HepG2 (cell line): ENCODE measurements around the gene LRRC40. TPM values are rescaled to one million over a fixed set of nuclear protein-coding genes. Genes with fewer than 3 reads are reported as not detected.

Experiments used
- ATAC-seq: fragments of 200-7000 bp; cut with Tn5 transposase; 3 replicates; pipeline ENCODE4 v1.9.1; 2020; ENCODE audit warnings: mild to moderate bottlenecking, moderate library complexity
- BruUV-seq: library from RNA; stranded (reverse); fragments of 400-500 nt; replicated peaks from 2 replicates; lab custom pipeline; 2021; lab: Mats Ljungman, UMichigan
- CTCF ChIA-PET: fragments of 300-600 bp; formaldehyde crosslinking; extraction: SDS; loops from one replicate; lab custom pipeline; 2021; ENCODE audit warnings: low total read pairs, inconsistent platforms, low intra/inter-chr PET ratio; lab: Yijun Ruan, JAX
- POLR2A ChIA-PET: fragments of 350-600 bp; sonication (Branson Sonifier 250); formaldehyde crosslinking; loops from one replicate; lab custom pipeline; 2020; ENCODE audit warnings: antibody characterized with exemption, inconsistent platforms; lab: Yijun Ruan, JAX
- DNase-seq: peaks from one replicate; pipeline ENCODE4 v3.0.0-alpha.2; 2015; ENCODE audit warnings: low spot score
- FAIRE-seq: peaks from 3 replicates; lab custom pipeline; 2011; peaks lifted over from hg19 to GRCh38; lab: Jason Lieb, UNC
- H2AFZ ChIP-seq: one replicate; pipeline ENCODE4 v1.6.1; 2011; ENCODE audit warnings: low read length, inconsistent platforms
- H3K27ac ChIP-seq: fragments of 300-600 bp; 3 replicates; pipeline ENCODE4 v1.8.0; 2011; ENCODE audit warnings: mixed run types, mild to moderate bottlenecking, mixed read lengths, low read length, inconsistent platforms; ENCODE audit not compliant: insufficient read depth; ENCODE audit errors: extremely low read length
- H3K27me3 ChIP-seq, 2 experiments: fragments of 200-600 bp in 1 of 2; 2 replicates in 1 of 2; 3 replicates in 1 of 2; pipeline versions ENCODE4 v1.6.0 to v1.8.0; 2011; ENCODE audit warnings: low read length in 2 of 2, mild to moderate bottlenecking in 2 of 2, moderate library complexity in 2 of 2, inconsistent platforms in 1 of 2; ENCODE audit not compliant: insufficient read depth in 2 of 2, control insufficient read depth in 1 of 2
- H3K36me3 ChIP-seq, 2 experiments: fragments of 200-600 bp in 1 of 2; replicated peaks in 1 of 2; 2 replicates in 1 of 2; 3 replicates in 1 of 2; pipeline versions ENCODE4 v1.5.1 to v1.8.0; 2011; ENCODE audit warnings: low read length in 2 of 2, inconsistent platforms in 1 of 2; ENCODE audit not compliant: insufficient read depth in 2 of 2, control insufficient read depth in 1 of 2
- H3K4me1 ChIP-seq: 2 replicates; pipeline ENCODE4 v1.5.1; 2012; ENCODE audit warnings: low read length, inconsistent platforms; ENCODE audit not compliant: insufficient read depth
- H3K4me2 ChIP-seq: 2 replicates; pipeline ENCODE4 v1.6.0; 2011; ENCODE audit warnings: low read depth, low read length, inconsistent platforms
- H3K4me3 ChIP-seq, 3 experiments: fragments of 200-600 bp in 1 of 3; sonication (generic), shearing (Covaris generic) in 1 of 3; replicated peaks in 1 of 3; 2 replicates each; pipeline ENCODE4 v1.5.1; 2011 to 2016; ENCODE audit warnings: low read length in 3 of 3, inconsistent platforms in 2 of 3, low read depth in 2 of 3, mild to moderate bottlenecking in 2 of 3, control low read depth in 1 of 3, mixed read lengths in 1 of 3; ENCODE audit not compliant: insufficient read depth in 1 of 3
- H3K79me2 ChIP-seq: one replicate; pipeline ENCODE4 v1.6.1; 2011; ENCODE audit warnings: low read length, inconsistent platforms; ENCODE audit not compliant: insufficient read depth
- H3K9ac ChIP-seq: 2 replicates; pipeline ENCODE4 v1.6.0; 2011; ENCODE audit warnings: mild to moderate bottlenecking, low read depth, low read length, inconsistent platforms; ENCODE audit not compliant: insufficient read depth
- H3K9me3 ChIP-seq: 2 replicates; pipeline ENCODE4 v1.5.1; 2012; ENCODE audit warnings: mild to moderate bottlenecking, low read length
- H4K20me1 ChIP-seq: 2 replicates; pipeline ENCODE4 v1.6.0; 2011; ENCODE audit warnings: inconsistent platforms, mild to moderate bottlenecking, low read length, moderate library complexity; ENCODE audit not compliant: insufficient read depth
- HNRNPL ChIP-seq: fragments of 200-400 bp; formaldehyde crosslinking; IDR thresholded peaks from 2 replicates; pipeline ENCODE4 v1.6.1; 2017; ENCODE audit warnings: mild to moderate bottlenecking, low read depth, low read length
- NR2F6 ChIP-seq, 2 experiments: IDR thresholded peaks; 2 replicates each; pipeline ENCODE4 v1.6.1; 2016; ENCODE audit warnings: antibody characterized with exemption in 1 of 2, mild to moderate bottlenecking in 1 of 2
- ZNF12 ChIP-seq: sonication (generic); formaldehyde crosslinking; IDR thresholded peaks from 2 replicates; pipeline ENCODE4 v1.5.0; 2020; ENCODE audit warnings: missing genetic modification reagents
- ZNF331 ChIP-seq: sonication (generic); formaldehyde crosslinking; IDR thresholded peaks from 2 replicates; pipeline ENCODE4 v1.4.0; 2020; ENCODE audit warnings: missing genetic modification reagents
- ZNF772 ChIP-seq: sonication (generic); formaldehyde crosslinking; IDR thresholded peaks from 2 replicates; pipeline ENCODE4 v1.5.0; 2020; ENCODE audit warnings: mild to moderate bottlenecking, missing genetic modification reagents
- WGBS: methylation state at CpG from one replicate; pipeline ENCODE4 v1.1.6; 2017; ENCODE audit warnings: low lambda C conversion rate; 5-methylcytosine and 5-hydroxymethylcytosine counted together
- in situ Hi-C: cut with HindIII; loops from 2 replicates; pipeline ENCODE4 v1.10.0; 2017; ENCODE audit warnings: low pct_unique_long_range_greater_than_20kb; ENCODE audit not compliant: extremely low pct_ligation_motif_present
- intact Hi-C: fragments of 100-400 bp; cut with micrococcal nuclease; formaldehyde crosslinking; loops from one replicate; pipeline ENCODE4 v1.10.0; 2022; ENCODE audit not compliant: unreplicated experiment
- polyA plus RNA-seq, 8 experiments: library from polyadenylated mRNA; depleted of rRNA in 3 of 8; stranded (reverse) in 7 of 8; unstranded in 1 of 8; fragments of >200 nt; fragmentation: Illumina TruSeq in 4 of 8; extraction: Trizol in 4 of 8; gene quantifications; 2 replicates each; pipeline versions ENCODE4 v1.2.1 to v1.2.3, GENCODE V29; 2011 to 2016; ENCODE audit warnings: low read depth in 4 of 8, missing spikeins in 1 of 8, mixed read lengths in 1 of 8; ENCODE audit not compliant: insufficient read depth in 1 of 8
- total RNA-seq, 5 experiments: library from RNA; depleted of rRNA; stranded (reverse); fragments of >200 nt; fragmentation: Illumina TruSeq; extraction: Trizol; gene quantifications; 2 replicates each; pipeline ENCODE4 v1.2.3, GENCODE V29; 2016; ENCODE audit warnings: low read depth in 1 of 5
- TF ChIP-seq, protein P1 (sequence below): IDR thresholded peaks from 2 replicates; pipeline ENCODE4 v1.6.1; 2016; ENCODE audit warnings: low read depth, borderline replicate concordance
- TF ChIP-seq, protein P2 (sequence below): sonication (generic); formaldehyde crosslinking; IDR thresholded peaks from 2 replicates; pipeline ENCODE4 v1.5.0; 2020; ENCODE audit warnings: missing genetic modification reagents
- TF ChIP-seq, protein P3 (sequence below): sonication (generic); formaldehyde crosslinking; IDR thresholded peaks from 2 replicates; pipeline ENCODE4 v1.4.0; 2020; ENCODE audit warnings: mild to moderate bottlenecking, missing genetic modification reagents, borderline replicate concordance
- TF ChIP-seq, protein P4 (sequence below): sonication (generic); formaldehyde crosslinking; conservative IDR thresholded peaks from 2 replicates; pipeline ENCODE4 v1.4.0; 2020; ENCODE audit warnings: missing genetic modification reagents

The LRRC40 gene
- total and polyA plus RNA-seq, 2 of the 13 experiments (the other 11 are each of a cell fraction or from before 2014, with no cell fraction given) = 10.3 to 32.7 TPM

DNA sequence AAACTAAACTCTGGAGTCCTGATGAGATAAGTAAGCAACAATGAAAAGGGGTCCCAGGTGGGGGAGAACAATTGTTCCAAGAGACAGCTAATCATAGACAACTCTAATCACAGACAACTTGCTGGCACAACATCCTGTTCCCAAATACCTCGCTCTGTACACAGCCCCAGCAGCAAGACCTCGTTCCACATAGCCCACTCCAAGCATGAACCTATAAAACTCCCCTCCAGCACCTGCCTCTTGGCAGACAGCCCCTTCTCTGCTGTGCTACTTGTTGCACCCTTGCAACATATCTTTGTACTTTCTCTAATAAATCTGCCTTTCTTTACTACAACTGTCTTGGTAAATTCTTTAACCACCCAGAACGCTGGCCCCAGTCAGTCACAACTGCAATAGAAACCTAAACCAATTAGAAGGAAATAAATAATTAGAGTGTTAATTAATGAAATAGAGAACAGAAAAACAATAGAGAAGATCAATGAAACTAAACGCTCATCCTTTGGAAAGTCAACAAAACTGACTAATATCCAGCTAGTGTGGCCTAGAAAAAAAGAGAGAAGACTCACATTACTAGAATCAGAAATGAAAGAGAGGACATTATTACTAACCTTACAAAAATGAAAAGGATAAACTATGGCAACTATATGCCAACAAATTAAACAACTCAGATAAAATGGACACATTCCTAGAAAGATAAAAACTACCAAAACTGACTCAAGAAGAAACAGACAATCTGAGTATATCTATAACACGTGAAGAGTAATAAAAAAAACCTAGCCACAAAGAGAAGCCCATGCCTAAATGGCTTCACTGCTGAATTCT, 36.1 kb downstream of the LRRC40 start:
- no peak for FAIRE-seq
- H3K4me1 ChIP-seq = no peaks in the 10 kb centered on the region
- ATAC-seq = no peak
- CTCF ChIA-PET = no interaction called here
- POLR2A ChIA-PET = no interaction called here
- in situ Hi-C loops = no loop called here
- intact Hi-C loops = no loop called here
- no peak overlapping the region for H3K4me2 ChIP-seq
- H3K27ac ChIP-seq = no peak overlapping the region
- H2AFZ ChIP-seq = no peak overlapping the region
- no peaks in the 10 kb centered on the region for H4K20me1 ChIP-seq
- H3K9ac ChIP-seq = no peak overlapping the region
- 96% methylated on average over 5 of the region's 5 CpGs for WGBS
- H3K4me3 ChIP-seq = no peak overlapping the region
- no peak for DNase-seq
- peaks cover 5 to 17% of the 10 kb centered on the region in 2 experiments; a peak in 3 of 5 replicates for H3K36me3 ChIP-seq
- BruUV-seq = no TSS peak
- TF ChIP-seq HNRNPL = no peak
- TF ChIP-seq, protein P1, sequence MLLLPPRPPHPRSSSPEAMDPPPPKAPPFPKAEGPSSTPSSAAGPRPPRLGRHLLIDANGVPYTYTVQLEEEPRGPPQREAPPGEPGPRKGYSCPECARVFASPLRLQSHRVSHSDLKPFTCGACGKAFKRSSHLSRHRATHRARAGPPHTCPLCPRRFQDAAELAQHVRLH (CRISPR knock-in tag) = no peak
- no peak for TF ChIP-seq ZNF12 (CRISPR knock-in tag)
- no peaks in the 10 kb centered on the region for H3K27me3 ChIP-seq
- no peaks in the 10 kb centered on the region for H3K79me2 ChIP-seq
- no peaks in the 10 kb centered on the region for H3K9me3 ChIP-seq

DNA sequence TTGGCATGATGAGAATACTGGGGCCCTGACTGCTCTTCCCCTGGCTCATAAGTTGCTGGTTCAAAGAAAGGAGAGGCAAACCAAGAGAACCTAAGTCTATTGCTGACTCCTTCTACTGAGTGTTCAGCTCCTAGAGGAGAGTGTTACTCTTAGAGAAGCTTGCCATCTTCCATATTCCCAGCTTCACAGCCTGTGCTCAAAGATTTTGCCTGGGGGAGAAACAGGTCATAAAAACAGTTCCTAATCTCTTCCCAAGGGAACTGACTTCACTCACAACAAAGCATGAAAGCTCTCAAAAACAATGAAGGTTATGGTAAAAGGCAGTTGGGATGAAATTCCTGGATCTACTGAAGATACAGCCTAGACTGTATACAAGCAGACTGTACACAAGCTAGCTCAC, 37.1 kb downstream of the LRRC40 start:
- CTCF ChIA-PET = no interaction called here
- intact Hi-C loops = no loop called here
- no peak overlapping the region for H2AFZ ChIP-seq
- TF ChIP-seq, protein P2, sequence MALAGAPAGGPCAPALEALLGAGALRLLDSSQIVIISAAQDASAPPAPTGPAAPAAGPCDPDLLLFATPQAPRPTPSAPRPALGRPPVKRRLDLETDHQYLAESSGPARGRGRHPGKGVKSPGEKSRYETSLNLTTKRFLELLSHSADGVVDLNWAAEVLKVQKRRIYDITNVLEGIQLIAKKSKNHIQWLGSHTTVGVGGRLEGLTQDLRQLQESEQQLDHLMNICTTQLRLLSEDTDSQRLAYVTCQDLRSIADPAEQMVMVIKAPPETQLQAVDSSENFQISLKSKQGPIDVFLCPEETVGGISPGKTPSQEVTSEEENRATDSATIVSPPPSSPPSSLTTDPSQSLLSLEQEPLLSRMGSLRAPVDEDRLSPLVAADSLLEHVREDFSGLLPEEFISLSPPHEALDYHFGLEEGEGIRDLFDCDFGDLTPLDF = no peak
- TF ChIP-seq ZNF331 (CRISPR knock-in tag) (no peak), NR2F6 (IDR thresholded peaks at IDR 0.05) (no peak), NR2F6 (CRISPR knock-in tag; IDR thresholded peaks at IDR 0.05) (no peak), ZNF772 (CRISPR knock-in tag) (no peak)
- TF ChIP-seq, protein P3, sequence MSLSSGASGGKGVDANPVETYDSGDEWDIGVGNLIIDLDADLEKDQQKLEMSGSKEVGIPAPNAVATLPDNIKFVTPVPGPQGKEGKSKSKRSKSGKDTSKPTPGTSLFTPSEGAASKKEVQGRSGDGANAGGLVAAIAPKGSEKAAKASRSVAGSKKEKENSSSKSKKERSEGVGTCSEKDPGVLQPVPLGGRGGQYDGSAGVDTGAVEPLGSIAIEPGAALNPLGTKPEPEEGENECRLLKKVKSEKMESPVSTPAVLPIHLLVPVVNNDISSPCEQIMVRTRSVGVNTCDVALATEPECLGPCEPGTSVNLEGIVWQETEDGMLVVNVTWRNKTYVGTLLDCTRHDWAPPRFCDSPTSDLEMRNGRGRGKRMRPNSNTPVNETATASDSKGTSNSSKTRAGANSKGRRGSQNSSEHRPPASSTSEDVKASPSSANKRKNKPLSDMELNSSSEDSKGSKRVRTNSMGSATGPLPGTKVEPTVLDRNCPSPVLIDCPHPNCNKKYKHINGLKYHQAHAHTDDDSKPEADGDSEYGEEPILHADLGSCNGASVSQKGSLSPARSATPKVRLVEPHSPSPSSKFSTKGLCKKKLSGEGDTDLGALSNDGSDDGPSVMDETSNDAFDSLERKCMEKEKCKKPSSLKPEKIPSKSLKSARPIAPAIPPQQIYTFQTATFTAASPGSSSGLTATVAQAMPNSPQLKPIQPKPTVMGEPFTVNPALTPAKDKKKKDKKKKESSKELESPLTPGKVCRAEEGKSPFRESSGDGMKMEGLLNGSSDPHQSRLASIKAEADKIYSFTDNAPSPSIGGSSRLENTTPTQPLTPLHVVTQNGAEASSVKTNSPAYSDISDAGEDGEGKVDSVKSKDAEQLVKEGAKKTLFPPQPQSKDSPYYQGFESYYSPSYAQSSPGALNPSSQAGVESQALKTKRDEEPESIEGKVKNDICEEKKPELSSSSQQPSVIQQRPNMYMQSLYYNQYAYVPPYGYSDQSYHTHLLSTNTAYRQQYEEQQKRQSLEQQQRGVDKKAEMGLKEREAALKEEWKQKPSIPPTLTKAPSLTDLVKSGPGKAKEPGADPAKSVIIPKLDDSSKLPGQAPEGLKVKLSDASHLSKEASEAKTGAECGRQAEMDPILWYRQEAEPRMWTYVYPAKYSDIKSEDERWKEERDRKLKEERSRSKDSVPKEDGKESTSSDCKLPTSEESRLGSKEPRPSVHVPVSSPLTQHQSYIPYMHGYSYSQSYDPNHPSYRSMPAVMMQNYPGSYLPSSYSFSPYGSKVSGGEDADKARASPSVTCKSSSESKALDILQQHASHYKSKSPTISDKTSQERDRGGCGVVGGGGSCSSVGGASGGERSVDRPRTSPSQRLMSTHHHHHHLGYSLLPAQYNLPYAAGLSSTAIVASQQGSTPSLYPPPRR (CRISPR knock-in tag) = no peak
- TF ChIP-seq, protein P4, sequence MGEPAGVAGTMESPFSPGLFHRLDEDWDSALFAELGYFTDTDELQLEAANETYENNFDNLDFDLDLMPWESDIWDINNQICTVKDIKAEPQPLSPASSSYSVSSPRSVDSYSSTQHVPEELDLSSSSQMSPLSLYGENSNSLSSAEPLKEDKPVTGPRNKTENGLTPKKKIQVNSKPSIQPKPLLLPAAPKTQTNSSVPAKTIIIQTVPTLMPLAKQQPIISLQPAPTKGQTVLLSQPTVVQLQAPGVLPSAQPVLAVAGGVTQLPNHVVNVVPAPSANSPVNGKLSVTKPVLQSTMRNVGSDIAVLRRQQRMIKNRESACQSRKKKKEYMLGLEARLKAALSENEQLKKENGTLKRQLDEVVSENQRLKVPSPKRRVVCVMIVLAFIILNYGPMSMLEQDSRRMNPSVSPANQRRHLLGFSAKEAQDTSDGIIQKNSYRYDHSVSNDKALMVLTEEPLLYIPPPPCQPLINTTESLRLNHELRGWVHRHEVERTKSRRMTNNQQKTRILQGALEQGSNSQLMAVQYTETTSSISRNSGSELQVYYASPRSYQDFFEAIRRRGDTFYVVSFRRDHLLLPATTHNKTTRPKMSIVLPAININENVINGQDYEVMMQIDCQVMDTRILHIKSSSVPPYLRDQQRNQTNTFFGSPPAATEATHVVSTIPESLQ (CRISPR knock-in tag) = no peak

More for the DNA sequence above, 37.1 kb downstream of the LRRC40 start:
- Histone ChIP-seq H3K27ac (no peak overlapping the region), H3K79me2 (no peaks in the 10 kb centered on the region), H3K4me1 (no peaks in the 10 kb centered on the region), H3K4me3 (no peak overlapping the region), H3K27me3 (no peaks in the 10 kb centered on the region), H3K4me2 (no peak overlapping the region), H3K36me3 (peaks cover 5 to 12% of the 10 kb centered on the region in 2 experiments; a peak in 3 of 5 replicates), H3K9ac (no peak overlapping the region), H3K9me3 (no peaks in the 10 kb centered on the region), H4K20me1 (no peaks in the 10 kb centered on the region)
- in situ Hi-C loops = no loop called here
- POLR2A ChIA-PET = no interaction called here
- DNase-seq (no peak), FAIRE-seq (no peak), ATAC-seq (no peak)
- BruUV-seq = no TSS peak
